Measurements from ENCODE around the gene C1QC. TPM values are rescaled to one million over a fixed set of nuclear protein-coding genes. Genes with fewer than 3 reads are reported as not detected.

The C1QC gene
- total and polyA plus RNA-seq, 3 donors from 2014 or later: 8.6 to 108 (median 36.8) TPM

GRCh38 chr1:22621761-22622160, 21.7 kb upstream of the C1QC start:
- TF ChIP-seq POLR2A (IDR thresholded peaks at IDR 0.05): no peak
- TF ChIP-seq CTCF (IDR thresholded peaks at IDR 0.05): no peak
- no peak overlapping the region for H3K4me3 ChIP-seq
- H3K27me3 ChIP-seq: no peaks in the 10 kb centered on the region
- 59 to 61% methylated on average over 4 of the region's 4 CpGs for WGBS, 2 donors
- H3K36me3 ChIP-seq (ENCODE audit: low read depth, missing control alignments): no peaks in the 10 kb centered on the region
- H3K27ac ChIP-seq: no peak overlapping the region
- no peaks in the 10 kb centered on the region for H3K4me1 ChIP-seq
- intact Hi-C loops (cut with DNase I; ENCODE audit: low total_unique reads): no loop called here
- no peaks in the 10 kb centered on the region for H3K9me3 ChIP-seq
- DNase-seq: no peak

GRCh38 chr1:22625262-22625925, 18.0 kb upstream of the C1QC start:
- Histone ChIP-seq H3K27me3 (no peaks in the 10 kb centered on the region), H3K36me3 (ENCODE audit: low read depth, missing control alignments) (no peaks in the 10 kb centered on the region), H3K27ac (no peak overlapping the region), H3K9me3 (no peaks in the 10 kb centered on the region), H3K4me3 (no peak overlapping the region), H3K4me1 (no peaks in the 10 kb centered on the region)
- TF ChIP-seq POLR2A (IDR thresholded peaks at IDR 0.05) (no peak), CTCF (IDR thresholded peaks at IDR 0.05) (no peak)
- DNase-seq: no peak
- WGBS, 2 donors: 46 to 62% methylated on average over 9 of the region's 9 CpGs
- intact Hi-C loops (cut with DNase I; ENCODE audit: low total_unique reads): no loop called here

GRCh38 chr1:22626237-22627157, 16.9 kb upstream of the C1QC start:
- 32 to 47% methylated on average over 16 to 20 of the region's 20 CpGs for WGBS, 2 donors
- Histone ChIP-seq H3K27me3 (no peaks in the 10 kb centered on the region), H3K4me3 (no peak overlapping the region), H3K4me1 (no peaks in the 10 kb centered on the region), H3K9me3 (no peaks in the 10 kb centered on the region), H3K36me3 (ENCODE audit: low read depth, missing control alignments) (no peaks in the 10 kb centered on the region), H3K27ac (no peak overlapping the region)
- no peak for DNase-seq
- intact Hi-C loops (cut with DNase I; ENCODE audit: low total_unique reads): no loop called here
- TF ChIP-seq POLR2A (IDR thresholded peaks at IDR 0.05) (no peak), CTCF (IDR thresholded peaks at IDR 0.05) (no peak)

GRCh38 chr1:22627331-22627730, 16.1 kb upstream of the C1QC start:
- Histone ChIP-seq H3K4me3 (no peak overlapping the region), H3K4me1 (no peaks in the 10 kb centered on the region), H3K36me3 (ENCODE audit: low read depth, missing control alignments) (no peaks in the 10 kb centered on the region), H3K9me3 (no peaks in the 10 kb centered on the region), H3K27me3 (no peaks in the 10 kb centered on the region), H3K27ac (no peak overlapping the region)
- WGBS, 2 donors: 56 to 80% methylated on average over 1 to 5 of the region's 5 CpGs
- intact Hi-C loops (cut with DNase I; ENCODE audit: low total_unique reads): no loop called here
- TF ChIP-seq CTCF (IDR thresholded peaks at IDR 0.05): no peak
- TF ChIP-seq POLR2A (IDR thresholded peaks at IDR 0.05): no peak
- no peak for DNase-seq

Data from testis (tissue), 3 donors.